ENCODE results near the gene UBAC2. TPM values are rescaled to one million over a fixed set of nuclear protein-coding genes. Genes with fewer than 3 reads are reported as not detected.

Gene UBAC2
- total RNA-seq, 3 donors from 2014 or later: 57.4 to 74.2 (median 67.5) TPM

DNA sequence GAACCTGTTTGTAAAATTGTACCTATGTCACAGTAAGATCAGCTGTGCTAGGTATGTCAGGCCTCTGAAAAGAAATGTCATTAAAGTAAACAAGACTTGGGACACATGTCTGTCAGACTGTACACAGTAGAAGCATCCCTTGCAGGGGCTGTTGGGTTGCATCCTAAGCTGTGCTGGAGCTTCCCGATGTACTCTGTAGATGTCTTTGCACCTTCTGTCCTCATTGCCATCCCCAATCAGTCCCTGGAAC, 155.3 kb downstream of the UBAC2 start:
- H3K4me3 ChIP-seq: no peak overlapping the region
- intact Hi-C loops (cut with DNase I, micrococcal nuclease): no loop called here
- peak; percentile 4 for ATAC-seq

GRCh38 chr13:99356262-99357091, 155.8 kb downstream of the UBAC2 start:
- Histone ChIP-seq H3K4me3 (no peak overlapping the region), H3K36me3 (ENCODE audit: low read depth) (no peaks in the 10 kb centered on the region)
- peak in 1 of 3 donors; percentile 55 for DNase-seq

More for the DNA sequence above, 155.3 kb downstream of the UBAC2 start:
- Histone ChIP-seq H3K36me3 (ENCODE audit: low read depth) (no peaks in the 10 kb centered on the region), H3K4me1 (ENCODE audit: low read depth) (peaks cover 8% of the 10 kb centered on the region), H3K9me3 (no peaks in the 10 kb centered on the region)
- TF ChIP-seq, protein P1, sequence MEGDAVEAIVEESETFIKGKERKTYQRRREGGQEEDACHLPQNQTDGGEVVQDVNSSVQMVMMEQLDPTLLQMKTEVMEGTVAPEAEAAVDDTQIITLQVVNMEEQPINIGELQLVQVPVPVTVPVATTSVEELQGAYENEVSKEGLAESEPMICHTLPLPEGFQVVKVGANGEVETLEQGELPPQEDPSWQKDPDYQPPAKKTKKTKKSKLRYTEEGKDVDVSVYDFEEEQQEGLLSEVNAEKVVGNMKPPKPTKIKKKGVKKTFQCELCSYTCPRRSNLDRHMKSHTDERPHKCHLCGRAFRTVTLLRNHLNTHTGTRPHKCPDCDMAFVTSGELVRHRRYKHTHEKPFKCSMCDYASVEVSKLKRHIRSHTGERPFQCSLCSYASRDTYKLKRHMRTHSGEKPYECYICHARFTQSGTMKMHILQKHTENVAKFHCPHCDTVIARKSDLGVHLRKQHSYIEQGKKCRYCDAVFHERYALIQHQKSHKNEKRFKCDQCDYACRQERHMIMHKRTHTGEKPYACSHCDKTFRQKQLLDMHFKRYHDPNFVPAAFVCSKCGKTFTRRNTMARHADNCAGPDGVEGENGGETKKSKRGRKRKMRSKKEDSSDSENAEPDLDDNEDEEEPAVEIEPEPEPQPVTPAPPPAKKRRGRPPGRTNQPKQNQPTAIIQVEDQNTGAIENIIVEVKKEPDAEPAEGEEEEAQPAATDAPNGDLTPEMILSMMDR (IDR thresholded peaks at IDR 0.05): no peak
- DNase-seq: no peak

GRCh38 chr13:99357131-99357596, 156.5 kb downstream of the UBAC2 start:
- ATAC-seq (peak; percentile 18), DNase-seq (no peak)
- intact Hi-C loops (cut with DNase I, micrococcal nuclease): no loop called here
- TF ChIP-seq, protein P1 (IDR thresholded peaks at IDR 0.05): no peak
- Histone ChIP-seq H3K4me1 (ENCODE audit: low read depth) (peaks cover 8% of the 10 kb centered on the region), H3K4me3 (no peak overlapping the region), H3K9me3 (no peaks in the 10 kb centered on the region), H3K36me3 (ENCODE audit: low read depth) (no peaks in the 10 kb centered on the region)

More at GRCh38 chr13:99356262-99357091, 155.8 kb downstream of the UBAC2 start:
- Histone ChIP-seq H3K9me3 (no peaks in the 10 kb centered on the region), H3K4me1 (ENCODE audit: low read depth) (peaks cover 8% of the 10 kb centered on the region)
- TF ChIP-seq, protein P1 (IDR thresholded peaks at IDR 0.05): no peak
- ATAC-seq: peak; percentile 75
- intact Hi-C loops (cut with DNase I, micrococcal nuclease): no loop called here

- ATAC-seq (no peak), DNase-seq (no peak)
- H3K4me3 ChIP-seq: no peak overlapping the region
- TF ChIP-seq, protein P1 (IDR thresholded peaks at IDR 0.05): no peak
- no peaks in the 10 kb centered on the region for H3K9me3 ChIP-seq
- intact Hi-C loops (cut with DNase I, micrococcal nuclease): no loop called here
- no peaks in the 10 kb centered on the region for H3K36me3 ChIP-seq (ENCODE audit: low read depth)
- peaks cover 8% of the 10 kb centered on the region for H3K4me1 ChIP-seq (ENCODE audit: low read depth)
Measured at GRCh38 chr13:99357941-99358340, 157.3 kb downstream of the UBAC2 start.

GRCh38 chr13:99359528-99359927, 158.9 kb downstream of the UBAC2 start:
- peaks cover 8% of the 10 kb centered on the region for H3K4me1 ChIP-seq (ENCODE audit: low read depth)
- TF ChIP-seq, protein P1 (IDR thresholded peaks at IDR 0.05): no peak
- no peaks in the 10 kb centered on the region for H3K36me3 ChIP-seq (ENCODE audit: low read depth)
- no peak for DNase-seq
- no peaks in the 10 kb centered on the region for H3K9me3 ChIP-seq
- no peak for ATAC-seq
- intact Hi-C loops (cut with DNase I, micrococcal nuclease): no loop called here
- H3K4me3 ChIP-seq: no peak overlapping the region
